HEK293 (cell line): ENCODE measurements around the gene NCAN.

Experiments
- CTCF ChIA-PET: fragments of 350-600 bp; formaldehyde crosslinking; extraction: SDS; loops from one replicate; lab custom pipeline; 2021; ENCODE audit warnings: antibody characterized with exemption; lab: Yijun Ruan, JAX
- POLR2A ChIA-PET: fragments of 300-600 bp; formaldehyde crosslinking; extraction: SDS; loops from one replicate; lab custom pipeline; 2020; ENCODE audit warnings: antibody characterized with exemption, inconsistent platforms; lab: Yijun Ruan, JAX
- H3K27ac ChIP-seq: fragments of 200-500 bp; sonication (Bioruptor generic); 2 replicates; pipeline ENCODE4 v1.5.1; 2014; ENCODE audit warnings: low read depth, low read length, control low read depth, inconsistent platforms; ENCODE audit errors: extremely low read depth
- H3K36me3 ChIP-seq, 2 experiments: fragments of 200-500 bp in 1 of 2; sonication (Bioruptor generic) in 1 of 2; 1 replicate in 1 of 2; 2 replicates in 1 of 2; pipeline ENCODE4 v1.5.1; 2014 to 2017; ENCODE audit warnings: inconsistent platforms in 2 of 2, low read length in 2 of 2; ENCODE audit not compliant: control insufficient read depth in 2 of 2, insufficient read depth in 1 of 2
- H3K4me1 ChIP-seq: fragments of 200-500 bp; sonication (Bioruptor generic); 2 replicates; pipeline ENCODE4 v1.5.1; 2014; ENCODE audit warnings: mild to moderate bottlenecking, low read length, inconsistent platforms; ENCODE audit not compliant: control insufficient read depth, insufficient read depth
- H3K4me3 ChIP-seq: 2 replicates; pipeline ENCODE4 v1.5.1; 2011; ENCODE audit warnings: low read depth, mild to moderate bottlenecking, control low read depth, low read length, moderate library complexity
- H3K9me3 ChIP-seq: fragments of 200-500 bp; sonication (Bioruptor generic); 2 replicates; pipeline ENCODE4 v1.5.1; 2014; ENCODE audit warnings: low read depth, low read length, inconsistent platforms; ENCODE audit not compliant: control insufficient read depth, insufficient read depth
- GLI2 ChIP-seq: fragments of 450-650 bp; formaldehyde crosslinking; IDR thresholded peaks from 2 replicates; pipeline ENCODE4; 2017; ENCODE audit warnings: missing biosample characterization, missing genetic modification characterization, low read depth, borderline replicate concordance
- HOXC10 ChIP-seq: sonication (generic); formaldehyde crosslinking; IDR thresholded peaks from 2 replicates; pipeline ENCODE4 v1.8.1; 2023; ENCODE audit warnings: mild to moderate bottlenecking, missing genetic modification reagents
- PBX3 ChIP-seq: sonication (generic); formaldehyde crosslinking; IDR thresholded peaks from 2 replicates; pipeline ENCODE4 v1.8.1; 2022; ENCODE audit warnings: mild to moderate bottlenecking, moderate library complexity, missing genetic modification reagents
- SALL2 ChIP-seq: fragments of 450-650 bp; formaldehyde crosslinking; IDR thresholded peaks from 2 replicates; pipeline ENCODE4 v1.5.0; 2017; ENCODE audit warnings: missing biosample characterization, mild to moderate bottlenecking, missing genetic modification characterization, borderline replicate concordance
- SP2 ChIP-seq: fragments of 450-650 bp; formaldehyde crosslinking; IDR thresholded peaks from 2 replicates; pipeline ENCODE4 v1.5.1; 2016; ENCODE audit warnings: missing biosample characterization, missing genetic modification characterization
- ZBTB26 ChIP-seq: fragments of 450-650 bp; formaldehyde crosslinking; optimal IDR thresholded peaks from 2 replicates; pipeline ENCODE3; 2016; ENCODE audit warnings: missing biosample characterization, mild to moderate bottlenecking, missing genetic modification characterization
- ZFP3 ChIP-seq: fragments of 450-650 bp; formaldehyde crosslinking; IDR thresholded peaks from 2 replicates; pipeline ENCODE4 v1.5.1; 2016; ENCODE audit warnings: low read depth, missing biosample characterization, missing genetic modification characterization
- ZNF133 ChIP-seq: fragments of 450-650 bp; formaldehyde crosslinking; IDR thresholded peaks from 2 replicates; pipeline ENCODE4 v1.5.1; 2016; ENCODE audit warnings: missing biosample characterization, missing genetic modification characterization
- ZNF157 ChIP-seq: fragments of 450-650 bp; formaldehyde crosslinking; IDR thresholded peaks from 2 replicates; pipeline ENCODE4 v1.5.1; 2016; ENCODE audit warnings: missing biosample characterization, missing genetic modification characterization
- ZNF16 ChIP-seq: fragments of 450-650 bp; formaldehyde crosslinking; IDR thresholded peaks from 2 replicates; pipeline ENCODE4 v1.5.1; 2016; ENCODE audit warnings: low read depth, missing biosample characterization, missing genetic modification characterization
- ZNF174 ChIP-seq: fragments of 450-650 bp; formaldehyde crosslinking; IDR thresholded peaks from 2 replicates; pipeline ENCODE4 v1.5.0; 2017; ENCODE audit warnings: missing biosample characterization, mild to moderate bottlenecking, missing genetic modification characterization
- ZNF214 ChIP-seq: fragments of 450-650 bp; formaldehyde crosslinking; IDR thresholded peaks from 2 replicates; pipeline ENCODE4 v1.5.1; 2017; ENCODE audit warnings: missing biosample characterization, mild to moderate bottlenecking, missing genetic modification characterization, borderline replicate concordance
- ZNF239 ChIP-seq: fragments of 450-650 bp; formaldehyde crosslinking; IDR thresholded peaks from 2 replicates; pipeline ENCODE4 v1.5.1; 2016; ENCODE audit warnings: missing biosample characterization, missing genetic modification characterization
- ZNF362 ChIP-seq: fragments of 450-650 bp; formaldehyde crosslinking; IDR thresholded peaks from 2 replicates; pipeline ENCODE4 v1.5.1; 2016; ENCODE audit warnings: missing biosample characterization, missing genetic modification characterization
- ZNF366 ChIP-seq: fragments of 450-650 bp; formaldehyde crosslinking; conservative IDR thresholded peaks from 2 replicates; pipeline ENCODE4 v1.5.1; 2016; ENCODE audit warnings: missing biosample characterization, missing genetic modification characterization
- ZNF394 ChIP-seq: fragments of 450-650 bp; formaldehyde crosslinking; IDR thresholded peaks from 2 replicates; pipeline ENCODE4 v1.5.1; 2016; ENCODE audit warnings: missing biosample characterization, missing genetic modification characterization, mild to moderate bottlenecking, moderate library complexity, borderline replicate concordance
- ZNF513 ChIP-seq: fragments of 450-650 bp; IDR thresholded peaks from 2 replicates; pipeline ENCODE4 v1.5.1; 2018; ENCODE audit warnings: missing biosample characterization, missing genetic modification characterization
- ZNF558 ChIP-seq: fragments of 450-650 bp; formaldehyde crosslinking; IDR thresholded peaks from 2 replicates; pipeline ENCODE4 v1.5.1; 2016; ENCODE audit warnings: missing biosample characterization, missing genetic modification characterization
- ZNF580 ChIP-seq: fragments of 450-650 bp; formaldehyde crosslinking; IDR thresholded peaks from 2 replicates; pipeline ENCODE4 v1.5.1; 2016; ENCODE audit warnings: missing biosample characterization, missing genetic modification characterization
- ZNF670 ChIP-seq: fragments of 450-650 bp; formaldehyde crosslinking; IDR thresholded peaks from 2 replicates; pipeline ENCODE4 v1.5.1; 2016; ENCODE audit warnings: missing biosample characterization, missing genetic modification characterization, low read depth
- ZSCAN16 ChIP-seq: fragments of 450-650 bp; formaldehyde crosslinking; IDR thresholded peaks from 2 replicates; pipeline ENCODE4 v1.5.1; 2016; ENCODE audit warnings: missing biosample characterization, missing genetic modification characterization

NCAN gene

GRCh38 chr19:19296953-19297689 lies 85.4 kb downstream of the NCAN start (continued):
- TF ChIP-seq ZNF580 (tag by site-specific recombination) (no peak), ZNF239 (tag by site-specific recombination) (no peak), ZNF366 (no peak)

GRCh38 chr19:19297759-19298158 lies 86.0 kb downstream of the NCAN start:
- Histone ChIP-seq H3K4me1 (no peaks in the 10 kb centered on the region), H3K9me3 (no peaks in the 10 kb centered on the region), H3K4me3 (no peak overlapping the region), H3K27ac (no peak overlapping the region), H3K36me3 (peaks cover 31 to 89% of the 10 kb centered on the region in 2 experiments)
- ChIA-PET POLR2A (no interaction called here), CTCF (interaction anchor here (0.6 kb wide), 1 partner anchor 244 kb away, joined by 5 read pairs; no protein-coding TSS in a partner anchor)
- TF ChIP-seq ZNF670 (tag by site-specific recombination) (no peak), ZNF133 (tag by site-specific recombination) (no peak), HOXC10 (CRISPR knock-in tag) (no peak), ZNF16 (no peak), ZNF362 (no peak), ZSCAN16 (tag by site-specific recombination) (no peak), GLI2 (no peak), ZBTB26 (tag by site-specific recombination) (no peak), ZNF558 (no peak), SP2 (tag by site-specific recombination) (no peak), PBX3 (CRISPR knock-in tag) (no peak), ZNF174 (tag by site-specific recombination) (no peak), ZFP3 (tag by site-specific recombination) (no peak), ZNF157 (tag by site-specific recombination) (no peak), SALL2 (tag by site-specific recombination) (no peak), ZNF513 (tag by site-specific recombination) (no peak), ZNF214 (tag by site-specific recombination) (no peak), ZNF394 (tag by site-specific recombination) (no peak)
